Lower lobe of right lung (tissue), 2 donors: ENCODE results near the gene STARD9. TPM values are rescaled to one million over a fixed set of nuclear protein-coding genes. Genes with fewer than 3 reads are reported as not detected.
A peak's percentile ranks its signal among the peaks of the same experiment; 100 is the strongest.

Experiments used
- ATAC-seq, 2 donors: fragments of 200-7000 bp; cut with Tn5 transposase; one replicate each; pipeline ENCODE4 v1.9.1; 2020 to 2022; ENCODE audit warnings: mild to moderate bottlenecking in 2 of 2, moderate library complexity in 2 of 2
- DNase-seq: peaks from one replicate; pipeline ENCODE4 v3.0.0-alpha.2; 2020
- H3K27ac ChIP-seq: fragments of 200-600 bp; one replicate; pipeline ENCODE4 v1.8.0; 2022
- H3K27me3 ChIP-seq: fragments of 200-600 bp; one replicate; pipeline ENCODE4 v1.8.0; 2022; ENCODE audit warnings: low read depth
- H3K36me3 ChIP-seq: fragments of 200-600 bp; one replicate; pipeline ENCODE4 v1.8.0; 2022; ENCODE audit warnings: mild to moderate bottlenecking
- H3K4me1 ChIP-seq: fragments of 200-600 bp; one replicate; pipeline ENCODE4 v1.8.0; 2022
- H3K4me3 ChIP-seq: fragments of 200-600 bp; one replicate; pipeline ENCODE4 v1.8.0; 2022; ENCODE audit warnings: mild to moderate bottlenecking
- H3K9me3 ChIP-seq: fragments of 200-600 bp; one replicate; pipeline ENCODE4 v1.8.0; 2022
- CTCF ChIP-seq: fragments of 200-600 bp; IDR thresholded peaks from one replicate; pipeline ENCODE4 v1.8.0; 2022; ENCODE audit warnings: antibody characterized with exemption, mild to moderate bottlenecking
- intact Hi-C: fragments of 100-400 bp; cut with DNase I; formaldehyde crosslinking; loops from one replicate; pipeline ENCODE4 v1.11.0; 2022
- total RNA-seq: library from RNA; stranded (reverse); fragmentation: NEBNext Ultra II Directional; extraction: Animal tissue kit (Norgen Biotek cat#: 25700); gene quantifications from one replicate; pipeline ENCODE4 v1.2.1, GENCODE V29; 2021
- donor health status: DM: no; HTN: yes; CAD: no; lungs with severe emphysema.

The STARD9 gene
- total RNA-seq, 1 donor from 2014 or later, result 21.9 TPM

DNA sequence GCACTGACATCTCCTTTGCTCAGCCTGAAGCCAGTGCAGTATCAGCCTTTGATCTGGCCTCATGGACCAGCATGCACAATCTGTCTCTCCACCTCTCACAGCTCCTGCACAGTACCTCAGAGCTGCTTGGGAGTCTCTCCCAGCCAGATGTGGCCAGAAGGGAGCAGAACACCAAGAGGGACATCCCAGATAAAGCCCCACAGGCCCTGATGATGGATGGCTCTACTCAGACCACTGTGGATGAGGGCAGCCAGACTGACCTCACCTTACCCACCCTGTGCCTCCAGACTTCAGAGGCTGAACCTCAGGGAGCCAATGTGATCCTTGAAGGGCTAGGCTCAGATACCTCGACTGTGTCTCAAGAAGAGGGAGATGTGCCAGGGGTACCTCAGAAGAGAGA, 117.1 kb downstream of the STARD9 start:
- no peaks in the 10 kb centered on the region for H3K9me3 ChIP-seq
- peaks cover 94% of the 10 kb centered on the region for H3K36me3 ChIP-seq
- no peaks in the 10 kb centered on the region for H3K27me3 ChIP-seq
- intact Hi-C loops, result no loop called here
- DNase-seq (no peak), ATAC-seq (peak in 1 of 2 donors; percentile 21)
- no peak overlapping the region for H3K4me3 ChIP-seq
- TF ChIP-seq CTCF, result no peak
- no peak overlapping the region for H3K27ac ChIP-seq
- no peaks in the 10 kb centered on the region for H3K4me1 ChIP-seq

DNA sequence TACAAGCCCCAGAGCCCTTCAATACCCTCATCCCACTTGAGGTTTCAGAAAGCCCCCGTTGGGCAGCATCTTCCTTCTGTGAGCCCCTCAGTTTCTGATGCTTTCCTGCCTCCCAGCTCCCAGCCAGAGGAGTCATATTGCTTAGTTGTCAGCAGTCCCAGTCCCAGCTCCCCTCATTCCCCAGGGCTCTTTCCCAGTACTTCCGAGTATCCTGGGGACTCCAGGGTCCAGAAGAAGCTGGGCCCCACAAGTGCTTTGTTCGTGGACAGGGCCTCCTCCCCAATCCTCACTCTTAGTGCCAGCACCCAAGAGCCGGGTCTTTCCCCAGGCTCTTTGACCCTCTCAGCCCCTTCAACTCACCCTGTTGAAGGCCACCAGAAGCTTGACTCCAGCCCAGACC, 117.6 kb downstream of the STARD9 start:
- H3K27ac ChIP-seq, result no peak overlapping the region
- ATAC-seq, result no peak
- no peaks in the 10 kb centered on the region for H3K4me1 ChIP-seq
- H3K27me3 ChIP-seq, result no peaks in the 10 kb centered on the region
- no peaks in the 10 kb centered on the region for H3K9me3 ChIP-seq
- DNase-seq, result no peak
- no peak for TF ChIP-seq CTCF
- intact Hi-C loops, result no loop called here
- H3K4me3 ChIP-seq, result no peak overlapping the region
- H3K36me3 ChIP-seq, result peaks cover 94% of the 10 kb centered on the region

DNA sequence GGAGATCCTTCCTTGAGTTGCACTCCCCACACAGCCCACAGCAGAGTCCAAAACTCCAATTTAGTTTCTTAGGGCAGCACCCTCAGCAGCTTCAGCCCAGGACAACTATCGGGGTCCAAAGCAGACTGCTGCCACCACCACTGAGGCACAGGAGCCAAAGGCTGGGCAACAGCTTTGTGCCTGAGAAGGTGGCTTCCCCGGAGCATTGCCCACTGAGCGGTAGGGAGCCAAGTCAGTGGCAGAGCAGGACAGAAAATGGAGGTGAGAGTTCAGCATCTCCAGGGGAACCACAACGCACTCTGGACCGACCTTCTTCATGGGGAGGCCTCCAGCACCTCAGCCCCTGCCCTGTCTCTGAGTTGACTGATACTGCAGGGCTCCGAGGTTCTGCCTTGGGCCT, 118.1 kb downstream of the STARD9 start:
- no peak for TF ChIP-seq CTCF

DNA sequence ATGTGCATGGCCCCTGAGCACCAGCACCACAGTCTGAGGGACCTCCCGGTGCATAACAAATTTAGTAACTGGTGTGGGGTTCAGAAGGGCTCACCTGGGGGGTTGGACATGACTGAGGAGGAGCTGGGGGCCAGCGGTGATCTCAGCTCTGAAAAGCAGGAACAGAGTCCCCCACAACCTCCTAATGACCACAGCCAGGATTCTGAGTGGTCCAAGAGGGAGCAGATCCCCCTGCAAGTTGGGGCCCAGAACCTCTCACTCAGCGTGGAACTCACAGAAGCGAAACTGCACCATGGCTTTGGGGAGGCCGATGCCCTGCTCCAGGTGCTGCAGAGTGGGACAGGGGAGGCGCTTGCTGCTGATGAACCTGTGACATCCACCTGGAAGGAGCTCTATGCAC, 118.5 kb downstream of the STARD9 start:
- DNase-seq (no peak), ATAC-seq (no peak)
- H3K9me3 ChIP-seq, result no peaks in the 10 kb centered on the region
- no peaks in the 10 kb centered on the region for H3K4me1 ChIP-seq
- intact Hi-C loops, result no loop called here
- TF ChIP-seq CTCF, result no peak
- H3K36me3 ChIP-seq, result peaks cover 88% of the 10 kb centered on the region
- no peak overlapping the region for H3K27ac ChIP-seq
- H3K4me3 ChIP-seq, result no peak overlapping the region
- H3K27me3 ChIP-seq, result no peaks in the 10 kb centered on the region

More for the DNA sequence above, 118.1 kb downstream of the STARD9 start:
- H3K4me1 ChIP-seq, result no peaks in the 10 kb centered on the region
- H3K27me3 ChIP-seq, result no peaks in the 10 kb centered on the region
- DNase-seq (no peak), ATAC-seq (no peak)
- peaks cover 92% of the 10 kb centered on the region for H3K36me3 ChIP-seq
- no peak overlapping the region for H3K27ac ChIP-seq
- H3K4me3 ChIP-seq, result no peak overlapping the region
- intact Hi-C loops, result no loop called here
- H3K9me3 ChIP-seq, result no peaks in the 10 kb centered on the region

- Histone ChIP-seq H3K4me1 (no peaks in the 10 kb centered on the region), H3K9me3 (no peaks in the 10 kb centered on the region), H3K4me3 (no peak overlapping the region), H3K27me3 (no peaks in the 10 kb centered on the region), H3K27ac (no peak overlapping the region), H3K36me3 (peaks cover 84% of the 10 kb centered on the region)
- no peak for DNase-seq
- intact Hi-C loops, result no loop called here
- ATAC-seq, result no peak
- TF ChIP-seq CTCF, result no peak
Measured at GRCh38 chr15:42694398-42694797, 119.0 kb downstream of the STARD9 start.

GRCh38 chr15:42695527-42696071, 120.2 kb downstream of the STARD9 start:
- Histone ChIP-seq H3K27me3 (no peaks in the 10 kb centered on the region), H3K9me3 (no peaks in the 10 kb centered on the region), H3K36me3 (peaks cover 72% of the 10 kb centered on the region), H3K4me1 (no peaks in the 10 kb centered on the region), H3K27ac (no peak overlapping the region), H3K4me3 (no peak overlapping the region)
- DNase-seq (no peak), ATAC-seq (no peak)
- no peak for TF ChIP-seq CTCF
- intact Hi-C loops, result no loop called here
